ENCODE results near the gene TMEM187.

- TF ChIP-seq CTCF (IDR thresholded peaks at IDR 0.05), result no peak
- no peak for TF ChIP-seq POLR2A (IDR thresholded peaks at IDR 0.05)
- TF ChIP-seq POLR2AphosphoS5 (IDR thresholded peaks at IDR 0.05; ENCODE audit: insufficient read depth in 1 of 2, low read depth in 1 of 2), result no peak
Measured at GRCh38 chrX:153924149-153924861, 48.2 kb upstream of the TMEM187 start.
